MCF 10A (cell line): ENCODE results near the gene SLC9A7. TPM values are rescaled to one million over a fixed set of nuclear protein-coding genes. Genes with fewer than 3 reads are reported as not detected.

Experiments
- BruUV-seq: library from RNA; stranded (reverse); fragments of 400-500 nt; replicated peaks from 2 replicates; lab custom pipeline; 2021; lab: Mats Ljungman, UMichigan
- CTCF ChIA-PET: fragments of 300-600 bp; sonication (Branson Sonifier 250); formaldehyde crosslinking; extraction: SDS; loops from one replicate; lab custom pipeline; 2021; ENCODE audit warnings: antibody characterized with exemption, inconsistent platforms; lab: Yijun Ruan, JAX
- POLR2A ChIA-PET: fragments of 300-600, 350-650 bp; sonication (Branson Sonifier 250); formaldehyde crosslinking; extraction: SDS; loops from one replicate; lab custom pipeline; 2020; ENCODE audit warnings: antibody characterized with exemption, inconsistent platforms; lab: Yijun Ruan, JAX
- DNase-seq: peaks from one replicate; pipeline ENCODE4 v3.0.0-alpha.2; 2018; ENCODE audit not compliant: unreplicated experiment
- H3K27ac Mint-ChIP-seq: one replicate; pipeline ENCODE4 v1.8.0; 2022; ENCODE audit warnings: mild to moderate bottlenecking, low read depth, mixed read lengths; ENCODE audit not compliant: unreplicated experiment
- H3K27me3 Mint-ChIP-seq: one replicate; pipeline ENCODE4 v1.8.0; 2022; ENCODE audit warnings: mixed read lengths; ENCODE audit not compliant: insufficient read depth, unreplicated experiment
- H3K36me3 Mint-ChIP-seq: one replicate; pipeline ENCODE4 v1.8.0; 2022; ENCODE audit warnings: mild to moderate bottlenecking, moderate library complexity, mixed read lengths; ENCODE audit not compliant: insufficient read depth, unreplicated experiment
- H3K4me1 Mint-ChIP-seq: one replicate; pipeline ENCODE4 v1.8.0; 2022; ENCODE audit warnings: mixed read lengths; ENCODE audit not compliant: insufficient read depth, unreplicated experiment
- H3K4me3 Mint-ChIP-seq: one replicate; pipeline ENCODE4 v1.8.0; 2022; ENCODE audit warnings: mild to moderate bottlenecking, moderate library complexity, mixed read lengths; ENCODE audit not compliant: unreplicated experiment
- H3K9me3 Mint-ChIP-seq: one replicate; pipeline ENCODE4 v1.8.0; 2022; ENCODE audit warnings: mixed read lengths; ENCODE audit not compliant: unreplicated experiment
- CTCF ChIP-seq: fragments of 200-600 bp; IDR thresholded peaks from one replicate; pipeline ENCODE4 v1.8.0; 2022; ENCODE audit warnings: antibody characterized with exemption, mild to moderate bottlenecking; ENCODE audit not compliant: unreplicated experiment
- intact Hi-C: fragments of 100-400 bp; cut with micrococcal nuclease; formaldehyde crosslinking; loops from 2 replicates; pipeline ENCODE4 v1.14.1; 2022
- total RNA-seq: library from RNA; stranded (reverse); gene quantifications from 2 replicates; pipeline ENCODE4 v1.2.3, GENCODE V29; 2022

Gene SLC9A7
- total RNA-seq, 1 experiment from 2014 or later, result 28.3 TPM

GRCh38 chrX:46576458-46576857 lies 182.5 kb downstream of the SLC9A7 start:
- BruUV-seq, result no TSS peak
- Mint-ChIP-seq H3K9me3 (no peaks in the 10 kb centered on the region), H3K27me3 (peaks cover 37% of the 10 kb centered on the region), H3K27ac (no peak overlapping the region), H3K36me3 (no peaks in the 10 kb centered on the region), H3K4me1 (peaks cover 5% of the 10 kb centered on the region), H3K4me3 (no peak overlapping the region)
- ChIA-PET CTCF (interaction anchor here (0.6 kb wide), 1 partner anchor 21 kb away, joined by 4 read pairs; no protein-coding TSS in a partner anchor), POLR2A (interaction anchor here (0.6 to 1.1 kb wide), 3 partner anchors 25 to 299 kb away, joined by 3 to 6 read pairs (median 3); no protein-coding TSS in a partner anchor)
- no peak for DNase-seq
- intact Hi-C loops, result no loop called here
- no peak for TF ChIP-seq CTCF

GRCh38 chrX:46575991-46576392 lies 182.9 kb downstream of the SLC9A7 start:
- TF ChIP-seq CTCF, result no peak
- BruUV-seq, result no TSS peak
- H3K27ac Mint-ChIP-seq, result no peak overlapping the region
- peaks cover 37% of the 10 kb centered on the region for H3K27me3 Mint-ChIP-seq
- CTCF ChIA-PET, result interaction anchor here (0.6 kb wide), 1 partner anchor 20 kb away, joined by 4 read pairs; no protein-coding TSS in a partner anchor
- peak overlapping the region; percentile 50 for H3K4me3 Mint-ChIP-seq
- H3K9me3 Mint-ChIP-seq, result no peaks in the 10 kb centered on the region
- POLR2A ChIA-PET, result interaction anchor here (0.6 to 1.1 kb wide), 2 partner anchors 25 to 31 kb away, joined by 3 to 6 read pairs; no protein-coding TSS in a partner anchor
- intact Hi-C loops, result no loop called here
- H3K4me1 Mint-ChIP-seq, result peaks cover 5% of the 10 kb centered on the region
- peak; percentile 63 for DNase-seq
- H3K36me3 Mint-ChIP-seq, result no peaks in the 10 kb centered on the region

- TF ChIP-seq CTCF, result no peak
- intact Hi-C loops, result no loop called here
- no peak for DNase-seq
- Mint-ChIP-seq H3K27me3 (peaks cover 37% of the 10 kb centered on the region), H3K27ac (no peak overlapping the region), H3K9me3 (no peaks in the 10 kb centered on the region), H3K36me3 (no peaks in the 10 kb centered on the region), H3K4me3 (peak overlapping the region; percentile 50), H3K4me1 (peaks cover 5% of the 10 kb centered on the region)
- BruUV-seq, result no TSS peak
- ChIA-PET CTCF (no interaction called here), POLR2A (interaction anchor here (1.1 kb wide), 1 partner anchor 31 kb away, joined by 3 read pairs; no protein-coding TSS in a partner anchor)
Measured at GRCh38 chrX:46575586-46575985, 183.3 kb downstream of the SLC9A7 start.

DNA sequence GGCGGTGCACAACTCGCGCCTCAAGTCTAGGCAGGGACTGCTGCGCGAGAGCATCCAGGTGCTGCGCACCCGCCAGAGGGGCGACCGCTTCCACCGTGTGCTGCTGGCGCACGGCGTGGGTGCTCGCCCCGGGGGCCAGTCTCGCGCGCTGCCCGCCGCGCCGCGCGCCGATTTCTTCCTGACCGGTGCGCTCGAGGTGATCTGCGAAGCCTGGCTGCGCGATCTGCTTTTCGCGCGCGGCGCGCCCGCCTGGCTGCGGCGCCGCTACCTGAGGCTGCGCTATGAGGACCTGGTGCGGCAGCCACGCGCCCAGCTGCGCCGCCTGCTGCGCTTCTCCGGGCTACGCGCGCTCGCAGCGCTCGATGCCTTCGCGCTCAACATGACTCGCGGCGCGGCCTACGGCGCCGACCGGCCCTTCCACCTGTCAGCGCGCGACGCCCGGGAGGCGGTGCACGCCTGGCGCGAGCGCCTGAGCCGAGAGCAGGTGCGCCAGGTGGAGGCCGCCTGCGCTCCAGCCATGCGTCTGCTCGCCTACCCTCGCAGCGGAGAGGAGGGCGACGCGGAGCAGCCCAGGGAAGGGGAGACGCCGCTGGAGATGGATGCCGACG lies 184.0 kb downstream of the SLC9A7 start:
- DNase-seq, result no peak
- TF ChIP-seq CTCF, result no peak
- Mint-ChIP-seq H3K27me3 (peaks cover 37% of the 10 kb centered on the region), H3K27ac (no peak overlapping the region), H3K9me3 (no peaks in the 10 kb centered on the region), H3K4me3 (peak overlapping the region; percentile 65), H3K36me3 (no peaks in the 10 kb centered on the region), H3K4me1 (peaks cover 5% of the 10 kb centered on the region)
- POLR2A ChIA-PET, result no interaction called here
- intact Hi-C loops, result no loop called here
- BruUV-seq, result no TSS peak
- CTCF ChIA-PET, result no interaction called here
